Measurements from ENCODE around the gene SLC6A13. TPM values are rescaled to one million over a fixed set of nuclear protein-coding genes. Genes with fewer than 3 reads are reported as not detected.

Gene SLC6A13
- polyA plus RNA-seq, 1 donor (not counting 4 experiments of a cell fraction or from before 2014, with no cell fraction given): 0.33 TPM

GRCh38 chr12:269191-269590 is 6.6 kb upstream of the SLC6A13 start:
- Histone ChIP-seq H3K27ac (ENCODE audit: control insufficient read depth, insufficient read depth, low read length) (no peak overlapping the region), H3K9ac (ENCODE audit: control insufficient read depth, extremely low read depth, insufficient read depth, low read length) (no peak overlapping the region), H3K27me3 (ENCODE audit: control insufficient read depth, extremely low read depth, insufficient read depth, low read length) (peaks cover 3% of the 10 kb centered on the region), H3K36me3 (ENCODE audit: control insufficient read depth in 2 of 2, extremely low read depth in 1 of 2, insufficient read depth in 2 of 2, low read length in 2 of 2) (no peaks in the 10 kb centered on the region), H3K4me2 (ENCODE audit: control insufficient read depth, extremely low read depth, insufficient read depth, low read depth, low read length) (no peak overlapping the region), H2AFZ (ENCODE audit: control insufficient read depth, low read length) (no peak overlapping the region), H3K79me2 (ENCODE audit: control insufficient read depth, insufficient read depth, low read length) (no peaks in the 10 kb centered on the region), H3K4me1 (ENCODE audit: control insufficient read depth, extremely low read depth, insufficient read depth, low read length) (no peaks in the 10 kb centered on the region), H4K20me1 (ENCODE audit: control insufficient read depth, extremely low read depth, insufficient read depth, low read length) (no peaks in the 10 kb centered on the region), H3K9me1 (ENCODE audit: control insufficient read depth, extremely low read depth, insufficient read depth, low read length) (no peaks in the 10 kb centered on the region), H3K4me3 (ENCODE audit: control insufficient read depth in 2 of 3, extremely low read depth in 1 of 3, insufficient read depth in 2 of 3, low read depth in 1 of 3, low read length in 3 of 3) (no peak overlapping the region), H3K9me3 (ENCODE audit: control insufficient read depth, low read depth, low read length) (no peaks in the 10 kb centered on the region)
- no peak for TF ChIP-seq EZH2 (IDR thresholded peaks at IDR 0.05; ENCODE audit: low read length)
- no peak for TF ChIP-seq CTCF (optimal IDR thresholded peaks at IDR 0.05 in 1 of 3, IDR thresholded peaks at IDR 0.05 in 1 of 3, conservative IDR thresholded peaks at IDR 0.05 in 1 of 3; ENCODE audit: extremely low read depth in 1 of 3, insufficient read depth in 2 of 3, low read length in 3 of 3)
- no peak for DNase-seq (ENCODE audit: low read depth, low spot score)
- FAIRE-seq: no peak
- dilution Hi-C loops (cut with MboI; ENCODE audit: extremely low pct_ligation_motif_present, low sequenced_read_pairs): no loop called here

- no peak overlapping the region for H2AFZ ChIP-seq (ENCODE audit: control insufficient read depth, low read length)
- no peak overlapping the region for H3K9ac ChIP-seq (ENCODE audit: control insufficient read depth, extremely low read depth, insufficient read depth, low read length)
- no peaks in the 10 kb centered on the region for H3K9me3 ChIP-seq (ENCODE audit: control insufficient read depth, low read depth, low read length)
- H3K79me2 ChIP-seq (ENCODE audit: control insufficient read depth, insufficient read depth, low read length): no peaks in the 10 kb centered on the region
- H3K4me1 ChIP-seq (ENCODE audit: control insufficient read depth, extremely low read depth, insufficient read depth, low read length): no peaks in the 10 kb centered on the region
- H4K20me1 ChIP-seq (ENCODE audit: control insufficient read depth, extremely low read depth, insufficient read depth, low read length): no peaks in the 10 kb centered on the region
- dilution Hi-C loops (cut with MboI; ENCODE audit: extremely low pct_ligation_motif_present, low sequenced_read_pairs): no loop called here
- H3K27ac ChIP-seq (ENCODE audit: control insufficient read depth, insufficient read depth, low read length): no peak overlapping the region
- H3K4me2 ChIP-seq (ENCODE audit: control insufficient read depth, extremely low read depth, insufficient read depth, low read depth, low read length): no peak overlapping the region
- peaks cover 3% of the 10 kb centered on the region for H3K27me3 ChIP-seq (ENCODE audit: control insufficient read depth, extremely low read depth, insufficient read depth, low read length)
- no peak overlapping the region for H3K4me3 ChIP-seq (ENCODE audit: control insufficient read depth in 2 of 3, extremely low read depth in 1 of 3, insufficient read depth in 2 of 3, low read depth in 1 of 3, low read length in 3 of 3)
- FAIRE-seq (no peak), DNase-seq (ENCODE audit: low read depth, low spot score) (no peak)
- H3K36me3 ChIP-seq (ENCODE audit: control insufficient read depth in 2 of 2, extremely low read depth in 1 of 2, insufficient read depth in 2 of 2, low read length in 2 of 2): no peaks in the 10 kb centered on the region
- TF ChIP-seq EZH2 (IDR thresholded peaks at IDR 0.05; ENCODE audit: low read length): no peak
- TF ChIP-seq CTCF (optimal IDR thresholded peaks at IDR 0.05 in 1 of 3, IDR thresholded peaks at IDR 0.05 in 1 of 3, conservative IDR thresholded peaks at IDR 0.05 in 1 of 3; ENCODE audit: extremely low read depth in 1 of 3, insufficient read depth in 2 of 3, low read length in 3 of 3): no peak
- no peaks in the 10 kb centered on the region for H3K9me1 ChIP-seq (ENCODE audit: control insufficient read depth, extremely low read depth, insufficient read depth, low read length)
Measured at GRCh38 chr12:268483-268840, 5.8 kb upstream of the SLC6A13 start.

Data from keratinocyte (primary cell).